ENCODE measurements around the gene CERK.

Gene CERK

DNA sequence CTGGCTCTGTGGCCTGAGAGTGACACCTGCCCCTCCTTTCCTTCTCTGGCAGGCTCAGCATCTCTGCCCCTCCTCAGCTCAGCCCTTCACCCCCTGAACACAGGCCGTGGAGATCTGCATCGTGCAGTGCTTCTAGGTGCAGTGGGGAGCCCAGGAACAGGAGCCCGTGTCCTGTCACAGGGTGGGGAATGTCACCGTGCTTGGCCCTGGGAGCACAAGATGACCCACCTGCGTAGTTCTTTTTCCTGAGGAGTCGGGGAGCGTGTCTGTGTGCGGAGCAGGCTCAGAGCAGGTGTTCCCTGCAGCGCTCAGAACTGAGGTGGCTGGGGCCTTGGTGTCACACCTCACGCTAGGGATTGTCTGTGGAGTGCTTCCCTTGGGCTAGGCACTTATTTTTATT lies 35.0 kb upstream of the CERK start:
- H3K4me3 ChIP-seq (ENCODE audit: low read depth, low read length), result no peak overlapping the region
- DNase-seq (ENCODE audit: low read depth, low spot score), result no peak
- in situ Hi-C loops (cut with HindIII; ENCODE audit: low sequenced_read_pairs), result no loop called here
- TF ChIP-seq, protein P1, sequence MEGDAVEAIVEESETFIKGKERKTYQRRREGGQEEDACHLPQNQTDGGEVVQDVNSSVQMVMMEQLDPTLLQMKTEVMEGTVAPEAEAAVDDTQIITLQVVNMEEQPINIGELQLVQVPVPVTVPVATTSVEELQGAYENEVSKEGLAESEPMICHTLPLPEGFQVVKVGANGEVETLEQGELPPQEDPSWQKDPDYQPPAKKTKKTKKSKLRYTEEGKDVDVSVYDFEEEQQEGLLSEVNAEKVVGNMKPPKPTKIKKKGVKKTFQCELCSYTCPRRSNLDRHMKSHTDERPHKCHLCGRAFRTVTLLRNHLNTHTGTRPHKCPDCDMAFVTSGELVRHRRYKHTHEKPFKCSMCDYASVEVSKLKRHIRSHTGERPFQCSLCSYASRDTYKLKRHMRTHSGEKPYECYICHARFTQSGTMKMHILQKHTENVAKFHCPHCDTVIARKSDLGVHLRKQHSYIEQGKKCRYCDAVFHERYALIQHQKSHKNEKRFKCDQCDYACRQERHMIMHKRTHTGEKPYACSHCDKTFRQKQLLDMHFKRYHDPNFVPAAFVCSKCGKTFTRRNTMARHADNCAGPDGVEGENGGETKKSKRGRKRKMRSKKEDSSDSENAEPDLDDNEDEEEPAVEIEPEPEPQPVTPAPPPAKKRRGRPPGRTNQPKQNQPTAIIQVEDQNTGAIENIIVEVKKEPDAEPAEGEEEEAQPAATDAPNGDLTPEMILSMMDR (IDR thresholded peaks at IDR 0.05; ENCODE audit: low read depth, low read length), result no peak

DNA sequence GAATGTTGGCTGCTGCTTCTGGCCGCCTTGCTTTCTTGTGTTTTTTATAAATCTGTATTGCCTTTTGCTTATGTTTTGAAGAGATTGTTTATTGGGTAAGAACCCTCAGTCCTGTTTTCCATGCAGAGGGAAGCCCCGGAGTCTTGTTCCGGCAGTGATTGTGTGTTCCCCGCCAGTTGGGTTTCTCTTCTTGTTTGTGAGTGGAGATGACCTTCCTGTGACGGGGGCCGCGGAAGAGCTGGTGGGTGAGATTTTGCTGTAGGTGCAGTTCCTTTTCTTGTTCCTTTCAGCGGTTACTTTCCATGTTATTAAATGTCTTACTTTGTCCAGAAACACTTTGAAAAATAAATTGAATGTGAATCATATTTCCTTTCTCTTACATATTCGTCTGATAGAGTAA lies 32.7 kb upstream of the CERK start:
- no peak overlapping the region for H3K4me3 ChIP-seq (ENCODE audit: low read depth, low read length)
- DNase-seq (ENCODE audit: low read depth, low spot score), result no peak
- in situ Hi-C loops (cut with HindIII; ENCODE audit: low sequenced_read_pairs), result no loop called here
- TF ChIP-seq, protein P1 (IDR thresholded peaks at IDR 0.05; ENCODE audit: low read depth, low read length), result no peak

DNA sequence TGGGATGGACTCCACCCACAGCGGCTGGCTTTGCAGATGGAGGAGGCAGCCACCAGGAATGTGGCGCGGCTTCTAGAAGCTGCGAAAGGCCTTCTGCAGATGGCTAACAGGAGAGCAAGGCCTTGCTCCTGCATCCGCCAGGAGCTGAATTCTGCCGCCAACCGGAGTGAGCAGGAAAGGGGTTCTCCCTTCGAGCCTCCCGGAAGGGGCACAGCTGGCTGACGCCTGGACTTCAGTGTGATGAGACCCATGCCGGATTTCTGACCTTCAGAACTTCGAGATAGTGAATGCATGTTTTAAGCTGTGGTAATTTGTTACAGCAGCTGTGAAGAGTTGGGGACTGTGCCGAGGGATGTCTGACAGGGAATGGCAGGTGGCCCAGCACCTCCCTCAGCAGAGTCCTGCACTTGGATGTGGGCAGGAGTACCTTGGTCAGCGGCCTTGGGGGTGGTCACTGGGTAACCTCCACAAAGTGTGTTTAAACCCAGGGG lies 32.1 kb upstream of the CERK start:
- no peak for DNase-seq (ENCODE audit: low read depth, low spot score)
- no peak overlapping the region for H3K4me3 ChIP-seq (ENCODE audit: low read depth, low read length)
- TF ChIP-seq, protein P1 (IDR thresholded peaks at IDR 0.05; ENCODE audit: low read depth, low read length), result no peak
- in situ Hi-C loops (cut with HindIII; ENCODE audit: low sequenced_read_pairs), result no loop called here

DNA sequence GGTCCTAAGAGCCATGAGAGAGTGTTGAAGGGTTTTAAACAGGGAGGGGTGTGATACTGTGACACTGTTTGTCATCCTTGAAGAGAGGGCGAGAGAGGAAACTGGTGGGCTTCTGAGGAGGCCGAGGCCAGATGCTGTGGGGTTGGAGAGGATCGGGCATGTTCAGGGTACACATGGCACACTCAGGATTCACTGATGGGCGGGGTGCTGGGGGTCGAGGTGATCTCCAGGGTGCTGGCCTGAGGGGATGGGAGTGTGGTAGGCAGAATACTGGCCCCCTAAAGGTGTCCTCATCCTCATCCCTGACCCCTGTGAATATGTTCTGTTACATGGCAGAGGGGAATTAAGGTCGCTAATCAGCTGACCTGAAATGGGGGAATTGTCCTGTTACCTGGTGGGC lies 31.7 kb upstream of the CERK start:
- in situ Hi-C loops (cut with HindIII; ENCODE audit: low sequenced_read_pairs), result no loop called here
- H3K4me3 ChIP-seq (ENCODE audit: low read depth, low read length), result no peak overlapping the region
- TF ChIP-seq, protein P1 (IDR thresholded peaks at IDR 0.05; ENCODE audit: low read depth, low read length), result no peak
- no peak for DNase-seq (ENCODE audit: low read depth, low spot score)

DNA sequence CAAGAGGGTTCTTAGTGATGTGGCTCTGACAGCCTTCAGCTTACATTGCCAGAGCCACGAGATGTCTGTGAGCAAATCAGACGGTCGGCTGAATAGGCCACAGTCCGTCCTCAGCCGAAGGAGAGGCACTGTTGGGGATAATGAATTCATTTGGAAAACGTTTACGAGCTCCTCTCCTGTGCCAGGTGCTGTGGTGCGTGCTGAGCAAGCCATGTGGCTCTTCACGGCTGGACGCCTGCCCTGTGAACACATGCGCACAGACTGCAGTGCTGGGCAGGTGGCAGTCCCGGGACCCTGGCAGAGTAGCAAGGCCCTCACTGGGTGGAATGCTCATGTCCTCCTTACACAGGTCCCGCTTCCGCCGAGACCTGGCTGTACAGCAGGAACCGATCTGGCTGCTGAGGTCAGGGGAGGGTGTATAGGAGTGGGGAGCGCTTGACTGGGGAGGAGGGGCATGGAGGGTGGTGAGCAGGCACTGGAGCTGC lies 31.2 kb upstream of the CERK start:
- in situ Hi-C loops (cut with HindIII; ENCODE audit: low sequenced_read_pairs), result no loop called here
- no peak overlapping the region for H3K4me3 ChIP-seq (ENCODE audit: low read depth, low read length)
- no peak for DNase-seq (ENCODE audit: low read depth, low spot score)
- TF ChIP-seq, protein P1 (IDR thresholded peaks at IDR 0.05; ENCODE audit: low read depth, low read length), result no peak

DNA sequence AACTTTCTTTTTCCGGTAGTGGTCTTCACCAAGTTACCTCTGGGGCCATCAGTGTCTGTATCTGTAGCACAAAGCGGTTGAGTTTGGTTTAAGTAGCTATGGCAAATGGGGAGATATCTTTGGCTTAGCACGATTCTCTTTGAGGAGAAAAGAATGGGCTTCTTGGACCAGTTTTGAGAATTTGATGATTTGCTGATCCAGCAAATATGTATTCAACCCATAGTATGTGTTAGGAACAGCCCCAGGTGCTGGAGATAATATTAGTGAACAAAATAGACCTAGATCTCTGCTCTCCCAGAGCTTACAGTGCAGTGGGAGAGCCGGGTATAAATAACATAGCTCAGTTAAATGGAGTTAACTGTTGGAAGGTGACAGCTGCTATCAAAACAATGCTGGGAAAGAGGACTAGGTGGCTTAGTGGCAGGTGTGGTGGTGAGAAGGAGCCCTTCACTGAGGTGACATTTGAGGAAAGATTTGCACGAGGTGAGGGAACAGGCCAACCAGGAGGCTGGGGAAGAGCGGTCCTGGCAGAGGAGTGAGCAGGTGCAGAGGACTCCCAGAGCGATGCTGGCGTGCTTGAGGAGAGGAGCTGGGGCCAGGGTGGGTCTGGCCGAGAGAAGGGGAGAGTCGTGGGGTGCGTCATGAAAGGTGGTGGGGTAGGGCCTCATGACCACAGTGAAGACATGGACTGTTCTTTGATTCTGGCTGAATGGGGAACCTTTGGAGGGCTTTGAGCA lies 29.4 kb upstream of the CERK start:
- TF ChIP-seq, protein P1 (IDR thresholded peaks at IDR 0.05; ENCODE audit: low read depth, low read length), result no peak
- in situ Hi-C loops (cut with HindIII; ENCODE audit: low sequenced_read_pairs), result no loop called here
- H3K4me3 ChIP-seq (ENCODE audit: low read depth, low read length), result no peak overlapping the region
- DNase-seq (ENCODE audit: low read depth, low spot score), result no peak
